OCI-LY7 (cell line): ENCODE data around the gene KCNA1.

ENCODE experiments used
- CTCF ChIP-seq: fragments of 200-600 bp; sonication (generic); conservative IDR thresholded peaks from 2 replicates; pipeline ENCODE4 v1.5.1; 2014; ENCODE audit warnings: mild to moderate bottlenecking, antibody characterized with exemption, low read length, moderate library complexity, mixed read lengths
- EZH2phosphoT487 ChIP-seq: fragments of 200-600 bp; sonication (generic); IDR thresholded peaks from 2 replicates; pipeline ENCODE4 v1.6.1; 2018; ENCODE audit warnings: low read depth, borderline replicate concordance, mild to moderate bottlenecking, mixed run types, antibody characterized with exemption, low read length, moderate library complexity, mixed read lengths

- TF ChIP-seq CTCF (no peak), EZH2phosphoT487 (no peak)
Measured at GRCh38 chr12:4894019-4894418, 15.7 kb upstream of the KCNA1 start.
